Ishikawa (cell line): Measurements from ENCODE around the gene TUBB1.

Source experiments
- CREB1 ChIP-seq: IDR thresholded peaks from 2 replicates; pipeline ENCODE4 v1.6.1; 2012; ENCODE audit warnings: low read depth
- EGR1 ChIP-seq: IDR thresholded peaks from 2 replicates; pipeline ENCODE4 v1.6.1; 2012
- EP300 ChIP-seq: IDR thresholded peaks from 2 replicates; pipeline ENCODE4 v1.6.1; 2012; ENCODE audit warnings: borderline replicate concordance
- MAX ChIP-seq: IDR thresholded peaks from 2 replicates; pipeline ENCODE4 v1.6.1; 2012
- RAD21 ChIP-seq: IDR thresholded peaks from 2 replicates; pipeline ENCODE4 v1.6.1; 2012; ENCODE audit warnings: low read depth
- TAF1 ChIP-seq: IDR thresholded peaks from 2 replicates; pipeline ENCODE4 v1.6.1; 2012; ENCODE audit warnings: low read depth, mild to moderate bottlenecking
- TCF12 ChIP-seq: IDR thresholded peaks from 2 replicates; pipeline ENCODE4 v1.6.1; 2012; ENCODE audit warnings: low read depth
- TEAD4 ChIP-seq: IDR thresholded peaks from 2 replicates; pipeline ENCODE4 v1.6.1; 2012
- YY1 ChIP-seq: IDR thresholded peaks from 2 replicates; pipeline ENCODE4 v1.6.1; 2012; ENCODE audit warnings: low read depth
- TF ChIP-seq, protein P1 (sequence below): IDR thresholded peaks from 2 replicates; pipeline ENCODE4 v1.6.1; 2012; ENCODE audit warnings: low read depth, mild to moderate bottlenecking
- TF ChIP-seq, protein P2 (sequence below): IDR thresholded peaks from 2 replicates; pipeline ENCODE4 v1.6.1; 2012

- TF ChIP-seq, protein P1, sequence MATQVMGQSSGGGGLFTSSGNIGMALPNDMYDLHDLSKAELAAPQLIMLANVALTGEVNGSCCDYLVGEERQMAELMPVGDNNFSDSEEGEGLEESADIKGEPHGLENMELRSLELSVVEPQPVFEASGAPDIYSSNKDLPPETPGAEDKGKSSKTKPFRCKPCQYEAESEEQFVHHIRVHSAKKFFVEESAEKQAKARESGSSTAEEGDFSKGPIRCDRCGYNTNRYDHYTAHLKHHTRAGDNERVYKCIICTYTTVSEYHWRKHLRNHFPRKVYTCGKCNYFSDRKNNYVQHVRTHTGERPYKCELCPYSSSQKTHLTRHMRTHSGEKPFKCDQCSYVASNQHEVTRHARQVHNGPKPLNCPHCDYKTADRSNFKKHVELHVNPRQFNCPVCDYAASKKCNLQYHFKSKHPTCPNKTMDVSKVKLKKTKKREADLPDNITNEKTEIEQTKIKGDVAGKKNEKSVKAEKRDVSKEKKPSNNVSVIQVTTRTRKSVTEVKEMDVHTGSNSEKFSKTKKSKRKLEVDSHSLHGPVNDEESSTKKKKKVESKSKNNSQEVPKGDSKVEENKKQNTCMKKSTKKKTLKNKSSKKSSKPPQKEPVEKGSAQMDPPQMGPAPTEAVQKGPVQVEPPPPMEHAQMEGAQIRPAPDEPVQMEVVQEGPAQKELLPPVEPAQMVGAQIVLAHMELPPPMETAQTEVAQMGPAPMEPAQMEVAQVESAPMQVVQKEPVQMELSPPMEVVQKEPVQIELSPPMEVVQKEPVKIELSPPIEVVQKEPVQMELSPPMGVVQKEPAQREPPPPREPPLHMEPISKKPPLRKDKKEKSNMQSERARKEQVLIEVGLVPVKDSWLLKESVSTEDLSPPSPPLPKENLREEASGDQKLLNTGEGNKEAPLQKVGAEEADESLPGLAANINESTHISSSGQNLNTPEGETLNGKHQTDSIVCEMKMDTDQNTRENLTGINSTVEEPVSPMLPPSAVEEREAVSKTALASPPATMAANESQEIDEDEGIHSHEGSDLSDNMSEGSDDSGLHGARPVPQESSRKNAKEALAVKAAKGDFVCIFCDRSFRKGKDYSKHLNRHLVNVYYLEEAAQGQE, result no peak
- TF ChIP-seq EGR1, result no peak; the same call in 1 of the 2 replicates
- peak; percentile 73 for TF ChIP-seq TAF1
- 0 out of 2 replicates have a peak, but pooled peaks have one; percentile 2 for TF ChIP-seq EP300
- no peak for TF ChIP-seq RAD21
- peak; percentile 14; the same call in 1 of the 2 replicates for TF ChIP-seq TCF12
- no peak for TF ChIP-seq TEAD4
- TF ChIP-seq YY1, result peak; percentile 88
- TF ChIP-seq MAX, result peak; percentile 86
- no peak; the same call in 1 of the 2 replicates for TF ChIP-seq CREB1
- TF ChIP-seq, protein P2, sequence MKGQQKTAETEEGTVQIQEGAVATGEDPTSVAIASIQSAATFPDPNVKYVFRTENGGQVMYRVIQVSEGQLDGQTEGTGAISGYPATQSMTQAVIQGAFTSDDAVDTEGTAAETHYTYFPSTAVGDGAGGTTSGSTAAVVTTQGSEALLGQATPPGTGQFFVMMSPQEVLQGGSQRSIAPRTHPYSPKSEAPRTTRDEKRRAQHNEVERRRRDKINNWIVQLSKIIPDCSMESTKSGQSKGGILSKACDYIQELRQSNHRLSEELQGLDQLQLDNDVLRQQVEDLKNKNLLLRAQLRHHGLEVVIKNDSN, result no peak
Observed at GRCh38 chr20:59032023-59032712, 12.9 kb downstream of the TUBB1 start, which contains the start of gene ATP5F1E.
